IgD-negative memory B cell (primary cell): ENCODE measurements around the gene HSPH1. TPM values are rescaled to one million over a fixed set of nuclear protein-coding genes. Genes with fewer than 3 reads are reported as not detected.
"Not testable (repeated sequence)": the region's sequence is repeated elsewhere in the genome, so short reads cannot be mapped to it uniquely, and the experiment has no call there.

Source experiments
- H3K27ac Mint-ChIP-seq, 3 donors: one replicate each; pipeline ENCODE4 v1.8.0; 2020 to 2022; ENCODE audit warnings: mild to moderate bottlenecking in 3 of 3, mixed read lengths in 3 of 3, moderate library complexity in 1 of 3
- H3K27me3 Mint-ChIP-seq: one replicate; pipeline ENCODE4 v1.8.0; 2021; ENCODE audit warnings: mixed read lengths
- H3K36me3 Mint-ChIP-seq: one replicate; pipeline ENCODE4 v1.8.0; 2020; ENCODE audit warnings: mild to moderate bottlenecking, mixed read lengths
- H3K4me1 Mint-ChIP-seq, 3 donors: one replicate each; pipeline ENCODE4 v1.8.0; 2020 to 2022; ENCODE audit warnings: mixed read lengths in 3 of 3, mild to moderate bottlenecking in 1 of 3
- H3K4me3 Mint-ChIP-seq, 4 donors: one replicate each; pipeline ENCODE4 v1.8.0; 2020 to 2022; ENCODE audit warnings: mild to moderate bottlenecking in 4 of 4, mixed read lengths in 4 of 4, moderate library complexity in 3 of 4
- H3K9me3 Mint-ChIP-seq, 3 donors: one replicate each; pipeline ENCODE4 v1.8.0; 2020 to 2021; ENCODE audit warnings: mixed read lengths in 3 of 3, mild to moderate bottlenecking in 1 of 3
- polyA plus RNA-seq: library from polyadenylated mRNA; unstranded; fragments of 300-500 nt; fragmentation: Illumina TruSeq; gene quantifications from one replicate; pipeline ENCODE4 v1.2.3, GENCODE V29; 2021

Gene HSPH1
- polyA plus RNA-seq, 1 donor from 2014 or later, result 52.8 TPM

DNA sequence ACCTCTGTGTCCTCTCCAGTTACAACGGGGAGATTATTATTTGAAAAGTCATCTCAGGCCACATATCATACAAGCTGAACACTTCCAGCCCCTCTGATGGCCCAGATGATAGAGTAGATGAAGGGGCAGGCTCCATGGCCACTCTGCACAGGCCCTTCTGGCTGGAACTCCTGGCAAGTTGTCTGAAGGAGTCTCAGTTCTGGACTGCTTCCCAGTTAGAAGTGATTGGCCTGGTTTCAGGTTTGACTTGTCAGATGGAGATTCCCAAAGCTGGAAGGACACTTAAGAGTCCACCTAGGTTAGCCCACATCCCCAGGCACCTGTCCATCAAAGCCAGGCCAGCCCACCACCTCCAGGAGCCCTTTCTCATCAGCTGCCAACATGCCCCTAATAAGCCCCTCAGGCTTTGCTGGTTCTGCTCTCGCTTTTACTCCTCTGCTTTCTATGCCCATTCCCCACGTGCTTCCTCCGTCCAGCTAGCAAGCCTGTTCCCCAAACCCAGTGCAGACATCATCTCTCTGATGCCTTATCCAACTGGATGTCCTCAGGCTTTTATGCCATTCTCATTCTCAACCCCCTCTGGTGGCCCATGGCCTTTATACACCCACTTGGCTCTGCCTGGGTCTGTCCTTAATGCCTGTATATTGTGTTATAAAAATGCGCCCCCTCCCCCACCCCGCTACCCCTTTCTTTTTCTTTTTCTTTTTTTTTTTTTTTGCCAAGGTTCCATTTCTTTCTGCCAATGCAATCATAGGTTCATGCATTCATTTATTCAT lies 56.5 kb downstream of the HSPH1 start:
- H3K27me3 Mint-ChIP-seq, result peaks cover 9% of the 10 kb centered on the region
- H3K9me3 Mint-ChIP-seq, result peaks cover 0 to 2% (median 0%) of the 10 kb centered on the region in 3 donors
- H3K4me3 Mint-ChIP-seq, result no peak overlapping the region
- no peaks in the 10 kb centered on the region for H3K36me3 Mint-ChIP-seq
- H3K4me1 Mint-ChIP-seq, result no peaks in the 10 kb centered on the region
- no peak overlapping the region for H3K27ac Mint-ChIP-seq

DNA sequence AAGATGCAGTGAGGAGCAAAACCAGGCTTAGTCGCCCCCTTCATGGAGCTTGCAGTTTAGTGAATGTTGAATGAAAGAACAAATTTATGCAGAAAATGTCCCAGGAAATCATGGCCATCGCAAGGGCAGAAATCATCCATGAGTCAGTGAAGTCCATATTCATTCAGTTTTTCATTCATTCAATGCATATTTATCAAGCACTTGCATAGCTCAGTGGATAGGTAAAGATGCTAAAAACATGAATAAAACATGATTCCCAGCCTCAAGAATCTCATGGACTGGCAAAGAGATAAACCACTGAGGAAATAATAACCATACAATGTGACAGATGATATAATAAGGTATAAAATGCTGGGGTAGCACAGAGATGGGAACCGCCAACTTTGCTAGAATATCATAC lies 58.8 kb downstream of the HSPH1 start:
- H3K27me3 Mint-ChIP-seq, result peaks cover 16% of the 10 kb centered on the region
- no peak overlapping the region for H3K4me3 Mint-ChIP-seq
- no peaks in the 10 kb centered on the region for H3K4me1 Mint-ChIP-seq
- no peaks in the 10 kb centered on the region for H3K36me3 Mint-ChIP-seq
- H3K27ac Mint-ChIP-seq, result no peak overlapping the region
- peaks cover 0 to 2% (median 0%) of the 10 kb centered on the region in 3 donors for H3K9me3 Mint-ChIP-seq

DNA sequence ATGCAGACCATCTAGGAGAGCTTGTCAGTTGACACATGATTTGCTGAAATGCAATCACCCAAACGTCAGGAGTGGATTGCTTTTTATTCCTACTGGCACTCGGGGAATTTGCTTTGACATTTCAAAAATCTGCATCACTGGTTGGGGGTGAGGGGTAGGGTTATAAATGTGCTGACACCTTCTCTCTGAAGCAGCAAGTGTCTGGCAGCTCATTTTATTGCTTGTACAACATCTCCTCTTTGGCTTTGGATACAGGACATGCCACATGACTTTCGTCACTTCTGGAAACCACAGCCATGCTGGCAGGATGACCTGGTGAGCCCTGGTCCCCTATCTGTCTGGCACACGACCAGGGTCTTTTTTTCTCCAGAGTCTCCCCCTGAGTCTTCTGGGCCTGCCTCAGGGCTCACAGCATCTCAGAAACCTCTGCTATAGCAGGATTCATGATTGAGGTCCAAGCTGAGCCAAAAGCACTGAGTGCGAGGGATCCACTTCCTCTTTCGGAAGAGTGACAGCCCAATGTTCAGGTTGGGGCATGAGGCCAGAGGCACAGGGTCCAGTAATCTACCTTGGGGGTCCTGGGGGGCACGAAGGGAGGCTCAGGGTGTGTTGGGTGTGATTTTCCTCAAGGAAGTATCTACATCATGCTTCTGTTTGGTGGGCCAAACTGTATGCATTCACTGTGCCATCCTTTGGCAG lies 60.1 kb downstream of the HSPH1 start:
- no peaks in the 10 kb centered on the region for H3K36me3 Mint-ChIP-seq
- peaks cover 27% of the 10 kb centered on the region for H3K27me3 Mint-ChIP-seq
- H3K4me3 Mint-ChIP-seq, result no peak overlapping the region
- H3K4me1 Mint-ChIP-seq, result no peaks in the 10 kb centered on the region
- H3K9me3 Mint-ChIP-seq, result peaks cover 0 to 2% (median 0%) of the 10 kb centered on the region in 3 donors
- H3K27ac Mint-ChIP-seq, result no peak overlapping the region

DNA sequence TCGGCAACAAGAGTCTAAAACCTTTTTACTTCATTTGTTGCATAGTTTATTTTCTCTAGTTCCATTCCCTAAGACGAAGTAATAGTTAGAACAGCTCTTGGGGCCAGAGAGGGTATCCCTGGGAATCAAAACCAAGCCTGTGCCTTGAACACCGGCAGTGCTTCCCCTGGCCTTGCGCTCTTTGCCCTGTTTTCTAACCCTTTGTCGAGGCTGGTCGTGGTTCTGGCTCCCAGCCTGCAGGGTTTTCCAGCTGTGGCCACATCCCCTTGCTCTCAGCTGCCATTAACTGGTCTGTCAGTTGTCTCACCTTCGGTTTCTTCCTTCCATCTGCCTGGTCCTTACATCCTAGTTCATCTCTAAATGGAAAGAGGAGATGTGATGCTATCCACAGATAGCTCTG lies 61.0 kb downstream of the HSPH1 start:
- H3K4me1 Mint-ChIP-seq, result no peaks in the 10 kb centered on the region
- no peaks in the 10 kb centered on the region for H3K36me3 Mint-ChIP-seq
- peaks cover 0 to 2% (median 0%) of the 10 kb centered on the region in 3 donors for H3K9me3 Mint-ChIP-seq
- H3K4me3 Mint-ChIP-seq, result no peak overlapping the region
- H3K27ac Mint-ChIP-seq, result peak overlapping the region in 1 of 3 donors; percentile 65
- peaks cover 32% of the 10 kb centered on the region for H3K27me3 Mint-ChIP-seq

DNA sequence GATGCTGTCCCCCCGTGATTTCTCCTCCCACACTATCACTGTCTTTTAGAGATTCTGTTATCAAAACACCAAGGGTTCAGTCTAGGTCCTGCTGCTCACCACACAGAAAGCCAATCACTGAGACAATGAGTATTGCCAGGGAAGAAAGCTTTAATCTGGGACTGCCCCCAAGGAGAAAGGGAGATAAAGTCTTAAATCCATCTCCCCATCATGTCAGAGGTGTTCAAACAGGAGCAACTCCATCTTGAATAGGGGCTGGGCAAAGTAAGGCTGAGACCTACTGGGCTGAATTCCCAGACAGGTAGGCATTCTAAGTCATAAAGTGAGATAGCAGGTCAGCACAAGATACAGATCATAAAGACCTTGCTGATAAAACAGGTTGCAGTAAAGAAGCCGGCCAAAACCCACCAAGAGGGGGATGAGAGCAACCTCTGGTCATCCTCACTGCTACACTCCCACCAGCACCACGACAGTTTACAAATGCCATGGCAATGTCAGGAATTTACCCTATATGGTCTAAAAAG lies 63.7 kb downstream of the HSPH1 start:
- not testable (repeated sequence) for H3K27ac Mint-ChIP-seq, H3K36me3 Mint-ChIP-seq, H3K4me3 Mint-ChIP-seq, H3K4me1 Mint-ChIP-seq, H3K9me3 Mint-ChIP-seq
- peaks cover 43% of the 10 kb centered on the region for H3K27me3 Mint-ChIP-seq

DNA sequence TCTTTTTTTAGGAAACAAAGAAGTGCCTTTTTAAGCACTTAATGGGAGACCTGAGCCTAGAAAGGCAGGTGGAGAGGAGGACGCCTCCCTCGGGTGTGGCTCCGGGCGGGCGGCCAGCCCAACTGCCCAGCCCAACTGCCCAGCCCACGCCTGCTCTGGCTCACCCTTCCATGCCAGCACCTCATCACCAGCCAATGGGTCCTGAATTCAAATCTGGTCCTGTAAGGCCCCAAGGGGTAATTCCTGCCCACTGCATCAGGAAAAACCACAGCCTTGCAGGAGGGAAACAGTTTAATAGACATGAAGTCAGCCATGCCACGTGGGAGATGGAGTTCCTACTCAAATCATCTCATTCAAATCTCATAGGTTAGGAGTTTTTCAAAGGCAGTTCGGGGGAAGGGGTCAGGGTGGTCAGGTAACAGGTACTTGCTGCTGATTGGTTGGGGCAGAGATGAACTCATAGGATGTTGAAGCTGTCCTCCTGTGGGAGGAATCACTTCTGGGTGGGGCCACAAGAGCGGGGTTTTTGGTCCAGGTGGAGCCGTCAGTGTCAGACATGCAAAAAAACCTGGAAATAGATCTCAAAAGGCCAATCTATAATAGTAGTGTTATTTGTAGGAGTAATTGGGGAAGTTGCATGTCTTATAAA lies 64.9 kb downstream of the HSPH1 start:
- Mint-ChIP-seq H3K27ac (no peak overlapping the region), H3K4me1 (no peaks in the 10 kb centered on the region), H3K4me3 (no peak overlapping the region), H3K27me3 (peaks cover 44% of the 10 kb centered on the region), H3K36me3 (peaks cover 1% of the 10 kb centered on the region), H3K9me3 (no peaks in the 10 kb centered on the region)

DNA sequence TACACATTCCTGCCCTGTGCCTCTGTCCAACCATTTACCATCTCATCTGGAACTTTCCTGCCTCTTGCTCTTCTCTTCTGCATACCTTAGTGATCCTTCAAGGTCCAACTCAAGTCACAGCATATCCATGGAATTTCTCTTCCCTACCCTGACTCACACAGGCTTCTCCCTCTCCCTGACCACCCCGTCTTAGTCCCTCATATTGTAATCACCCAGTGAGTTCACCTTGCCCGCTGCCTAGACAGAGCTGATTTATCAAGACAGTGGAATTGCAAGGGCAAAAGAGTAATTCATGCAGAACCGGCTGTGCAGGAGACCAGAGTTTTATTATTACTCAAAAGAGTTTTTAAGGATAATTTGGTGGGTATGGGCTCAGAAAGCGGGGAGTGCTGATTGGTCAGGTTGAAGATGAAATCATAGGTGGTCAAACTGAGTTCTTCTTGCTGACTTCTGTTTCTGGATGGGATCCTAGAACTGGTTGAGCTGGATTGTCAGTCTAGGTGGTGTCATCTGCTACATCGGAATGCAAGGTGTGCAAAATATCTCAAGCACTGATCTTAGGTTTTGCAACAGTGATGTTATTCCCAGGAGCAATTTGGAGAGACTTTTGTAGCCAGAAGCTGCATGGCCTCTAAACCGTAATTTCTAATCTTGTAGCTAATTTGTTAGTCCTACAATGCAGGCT lies 67.2 kb downstream of the HSPH1 start:
- Mint-ChIP-seq H3K36me3 (peaks cover 4% of the 10 kb centered on the region), H3K4me1 (peaks cover 0 to 3% (median 0%) of the 10 kb centered on the region in 3 donors), H3K27me3 (peaks cover 47% of the 10 kb centered on the region), H3K4me3 (no peak overlapping the region), H3K9me3 (peaks cover 0 to 3% (median 0%) of the 10 kb centered on the region in 3 donors), H3K27ac (peak overlapping the region in 1 of 3 donors; percentile 19)

DNA sequence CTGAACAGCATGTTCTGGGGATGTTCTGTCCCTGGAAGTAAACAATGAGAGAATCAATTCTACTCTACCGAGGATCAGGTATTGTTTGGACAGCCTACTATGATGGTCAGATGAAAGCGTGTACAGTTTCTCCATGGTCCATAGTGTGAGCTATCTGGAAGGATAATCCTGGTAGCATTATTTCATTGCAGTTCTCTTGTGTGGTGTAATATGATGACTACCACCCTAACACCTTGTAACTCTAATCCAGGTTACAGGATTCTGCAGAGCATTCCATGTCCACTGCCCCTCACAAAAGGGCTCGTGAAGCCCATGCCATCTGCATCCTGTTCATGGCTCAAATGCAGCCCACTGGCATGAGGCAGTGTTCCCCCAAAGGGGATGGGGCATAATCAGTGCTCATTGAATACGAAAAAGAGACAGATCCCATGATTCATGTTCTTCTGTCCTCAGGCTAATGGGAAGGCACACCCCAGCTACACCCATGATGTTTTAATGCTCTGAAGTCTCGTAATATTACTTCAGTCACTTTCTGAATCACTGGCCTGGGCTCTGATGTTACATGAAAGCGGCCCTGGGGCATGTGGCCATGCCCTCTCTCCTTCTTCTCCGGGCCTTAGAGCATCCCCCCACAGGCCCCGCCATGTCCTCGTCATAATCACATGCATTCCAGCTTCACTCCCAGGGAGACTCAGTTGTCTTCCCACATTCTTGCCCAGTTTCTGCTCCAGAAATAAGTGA lies 68.4 kb downstream of the HSPH1 start:
- Mint-ChIP-seq H3K4me1 (peaks cover 0 to 3% (median 0%) of the 10 kb centered on the region in 3 donors), H3K9me3 (peaks cover 0 to 3% (median 0%) of the 10 kb centered on the region in 3 donors), H3K27ac (no peak overlapping the region), H3K36me3 (peaks cover 4% of the 10 kb centered on the region), H3K27me3 (peaks cover 44% of the 10 kb centered on the region), H3K4me3 (no peak overlapping the region)

DNA sequence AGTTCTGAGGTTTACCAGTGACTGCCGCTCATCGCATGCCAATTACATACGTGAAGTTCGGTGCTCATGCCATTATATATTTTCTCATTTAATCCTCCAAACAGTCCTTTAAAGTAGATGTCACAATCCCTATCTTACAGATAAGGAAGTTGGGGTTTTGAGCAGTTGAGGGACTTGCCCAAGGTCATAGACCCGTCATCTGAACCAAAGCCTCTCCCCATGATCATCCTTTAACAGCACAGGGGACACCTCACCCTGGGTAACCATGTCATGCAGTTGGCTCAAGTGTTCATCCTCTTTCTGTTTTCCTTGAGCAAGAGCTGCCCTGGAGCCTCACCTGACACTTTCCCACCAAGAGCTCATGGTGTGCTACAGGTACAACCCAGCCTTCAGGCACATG lies 69.1 kb downstream of the HSPH1 start:
- Mint-ChIP-seq H3K4me1 (peaks cover 0 to 3% (median 0%) of the 10 kb centered on the region in 3 donors), H3K27ac (no peak overlapping the region), H3K27me3 (peaks cover 38% of the 10 kb centered on the region), H3K36me3 (peaks cover 4% of the 10 kb centered on the region), H3K4me3 (no peak overlapping the region), H3K9me3 (peaks cover 0 to 3% (median under 1%) of the 10 kb centered on the region in 3 donors)

DNA sequence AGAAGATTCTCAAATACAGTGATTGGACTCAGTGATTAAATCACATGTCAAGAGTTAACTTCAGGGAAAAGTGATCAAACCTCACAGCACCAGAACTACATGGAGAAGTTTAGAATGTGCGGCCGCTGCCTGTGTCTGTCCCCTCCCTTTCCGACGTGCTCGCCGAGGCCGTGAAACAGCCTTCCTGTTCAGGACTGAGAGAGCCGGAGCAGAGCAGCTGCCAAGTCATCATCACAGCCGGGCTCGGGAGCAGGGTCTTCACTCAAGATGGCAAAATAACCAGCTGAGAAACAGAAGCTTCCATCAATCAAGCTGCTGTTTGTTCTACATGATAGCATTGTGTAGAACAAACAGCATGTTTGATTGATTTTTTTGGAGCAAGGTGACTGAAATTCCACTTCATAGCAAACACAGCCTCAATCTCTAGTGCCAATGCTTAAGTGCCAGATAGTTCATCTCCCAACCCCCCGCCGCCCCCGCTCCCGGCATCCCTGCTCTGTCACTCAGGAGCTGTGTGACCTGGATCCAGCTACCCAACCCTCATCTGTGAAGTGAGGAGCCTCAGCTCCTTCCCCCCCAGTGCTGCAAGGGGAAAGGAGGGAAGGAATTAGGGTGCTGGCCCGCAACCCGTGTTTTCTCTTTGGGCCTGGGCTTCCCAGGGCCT lies 70.6 kb downstream of the HSPH1 start:
- Mint-ChIP-seq H3K27ac (no peak overlapping the region), H3K4me3 (no peak overlapping the region), H3K9me3 (peaks cover 0 to 3% (median 1%) of the 10 kb centered on the region in 3 donors), H3K36me3 (peaks cover 4% of the 10 kb centered on the region), H3K27me3 (peaks cover 28% of the 10 kb centered on the region), H3K4me1 (peaks cover 0 to 3% (median 0%) of the 10 kb centered on the region in 3 donors)

DNA sequence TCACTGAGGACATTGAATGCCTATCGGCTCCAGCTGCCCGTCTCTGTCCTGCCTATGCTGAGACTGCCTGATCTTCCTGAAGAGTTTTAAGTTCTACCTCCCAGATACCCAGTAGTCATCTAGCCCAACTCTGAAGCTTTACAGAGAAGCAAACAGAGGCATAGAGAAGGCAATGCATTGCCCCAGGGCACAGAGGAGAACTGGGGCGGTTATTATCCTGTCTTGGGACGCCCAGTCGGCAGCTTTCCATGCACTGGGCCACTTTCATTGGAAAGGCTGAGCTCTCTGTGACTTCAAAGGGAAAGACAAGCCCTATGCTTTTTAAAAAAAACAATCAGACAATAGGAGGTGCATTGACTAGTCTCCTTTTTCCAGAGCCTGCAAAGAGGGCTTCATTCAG lies 71.6 kb downstream of the HSPH1 start:
- no peak overlapping the region for H3K4me3 Mint-ChIP-seq
- H3K36me3 Mint-ChIP-seq, result peaks cover 4% of the 10 kb centered on the region
- peaks cover 0 to 3% (median 1%) of the 10 kb centered on the region in 3 donors for H3K9me3 Mint-ChIP-seq
- peaks cover 21% of the 10 kb centered on the region for H3K27me3 Mint-ChIP-seq
- peaks cover 0 to 3% (median 0%) of the 10 kb centered on the region in 3 donors for H3K4me1 Mint-ChIP-seq
- H3K27ac Mint-ChIP-seq, result no peak overlapping the region

DNA sequence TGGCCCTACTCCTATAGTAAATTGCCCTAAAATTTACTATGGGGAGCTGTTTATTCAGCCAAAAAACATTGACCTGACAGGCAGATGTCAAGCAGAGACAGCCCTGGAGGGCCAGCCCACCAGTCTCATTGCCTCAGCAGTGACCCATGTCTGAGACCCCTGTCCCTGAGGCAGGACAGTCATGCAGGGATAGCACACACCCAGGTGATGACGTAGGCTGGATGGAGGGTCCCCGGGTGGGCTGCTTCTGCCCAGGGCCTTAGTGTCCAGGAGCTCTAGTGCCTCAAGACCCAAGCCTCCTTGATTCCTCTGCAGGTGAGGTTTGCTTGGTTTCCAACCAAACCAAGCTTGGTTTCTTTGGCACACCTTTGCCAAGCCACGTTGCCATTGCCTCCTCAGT lies 72.1 kb downstream of the HSPH1 start:
- H3K27ac Mint-ChIP-seq, result no peak overlapping the region
- peaks cover 0 to 3% (median 1%) of the 10 kb centered on the region in 3 donors for H3K9me3 Mint-ChIP-seq
- peaks cover 4% of the 10 kb centered on the region for H3K36me3 Mint-ChIP-seq
- peaks cover 20% of the 10 kb centered on the region for H3K27me3 Mint-ChIP-seq
- H3K4me1 Mint-ChIP-seq, result peaks cover 0 to 3% (median 0%) of the 10 kb centered on the region in 3 donors
- H3K4me3 Mint-ChIP-seq, result no peak overlapping the region

DNA sequence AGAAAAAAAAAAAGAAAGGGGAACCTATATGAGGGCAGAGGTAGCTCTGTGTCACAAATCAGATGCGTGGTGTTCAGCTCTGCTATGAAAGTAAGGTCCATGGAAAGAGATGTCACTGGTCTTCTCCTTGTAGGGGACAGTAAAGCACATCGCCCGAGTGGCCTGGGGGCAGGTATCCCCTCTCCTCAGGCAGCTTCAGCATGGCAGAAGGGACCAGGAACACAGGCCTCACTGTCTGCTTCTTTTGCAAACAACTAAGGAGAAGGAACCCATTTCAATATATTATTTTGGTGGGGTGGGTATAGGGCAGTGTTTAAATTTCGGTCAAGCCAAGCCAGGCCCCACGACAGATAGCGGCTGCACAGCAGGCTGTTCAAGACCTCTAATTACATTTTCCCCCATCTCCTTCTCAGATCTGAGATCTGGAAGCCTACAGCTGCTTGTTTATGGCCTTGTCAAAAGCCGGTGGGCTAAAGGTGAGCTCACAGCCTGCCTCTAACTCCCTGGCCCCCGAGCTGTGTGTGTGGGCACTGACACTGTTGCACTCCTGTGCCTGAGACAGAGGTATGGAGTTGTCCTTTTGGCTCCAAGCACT lies 72.8 kb downstream of the HSPH1 start:
- H3K9me3 Mint-ChIP-seq, result peaks cover 0 to 3% (median 1%) of the 10 kb centered on the region in 3 donors
- H3K27ac Mint-ChIP-seq, result no peak overlapping the region
- H3K4me1 Mint-ChIP-seq, result peaks cover 0 to 3% (median 0%) of the 10 kb centered on the region in 3 donors
- H3K27me3 Mint-ChIP-seq, result peaks cover 18% of the 10 kb centered on the region
- H3K36me3 Mint-ChIP-seq, result peaks cover 4% of the 10 kb centered on the region
- no peak overlapping the region for H3K4me3 Mint-ChIP-seq
